Measurements from ENCODE around the gene DST. TPM values are rescaled to one million over a fixed set of nuclear protein-coding genes. Genes with fewer than 3 reads are reported as not detected.

Gene DST
- total and polyA plus RNA-seq, 8 donors = 42.4 to 149 (median 72.4) TPM

- Histone ChIP-seq H3K27me3 (no peaks in the 10 kb centered on the region), H3K4me1 (peaks cover 19 to 61% (median 38%) of the 10 kb centered on the region in 3 donors), H3K27ac (peak overlapping the region in 2 of 4 donors; percentile 68 to 69), H3K9me3 (no peaks in the 10 kb centered on the region), H3K36me3 (peaks cover 0 to 1% (median 0%) of the 10 kb centered on the region in 3 donors), H3K4me3 (no peak overlapping the region)
- ATAC-seq = peak in 2 of 4 donors; percentile 9 to 31
- FAIRE-seq = no peak
- no peak for TF ChIP-seq CTCF (IDR thresholded peaks at IDR 0.05)
- no peak for DNase-seq
- intact Hi-C loops (cut with DNase I) = no loop called here
- WGBS, 2 donors = 54 to 56% methylated on average over 2 of the region's 2 CpGs
Observed at GRCh38 chr6:56521976-56522375, 120.7 kb downstream of the DST start.

- FAIRE-seq = no peak
Observed at GRCh38 chr6:56521454-56521853, 121.2 kb downstream of the DST start.

GRCh38 chr6:56520218-56520617, 122.5 kb downstream of the DST start:
- Histone ChIP-seq H3K27me3 (no peaks in the 10 kb centered on the region), H3K36me3 (peaks cover 0 to 4% (median 0%) of the 10 kb centered on the region in 3 donors), H3K9me3 (no peaks in the 10 kb centered on the region), H3K4me1 (peaks cover 8 to 50% (median 30%) of the 10 kb centered on the region in 3 donors), H3K27ac (no peak overlapping the region), H3K4me3 (no peak overlapping the region)
- no peak for DNase-seq
- intact Hi-C loops (cut with DNase I) = no loop called here
- no peak for TF ChIP-seq CTCF (IDR thresholded peaks at IDR 0.05)
- 97 to 100% methylated on average over 1 of the region's 1 CpG for WGBS, 2 donors
- no peak for ATAC-seq
- no peak for FAIRE-seq

More at GRCh38 chr6:56521454-56521853, 121.2 kb downstream of the DST start:
- Histone ChIP-seq H3K36me3 (peaks cover 0 to 4% (median 0%) of the 10 kb centered on the region in 3 donors), H3K9me3 (no peaks in the 10 kb centered on the region), H3K4me3 (no peak overlapping the region), H3K27me3 (no peaks in the 10 kb centered on the region), H3K4me1 (peaks cover 19 to 57% (median 34%) of the 10 kb centered on the region in 3 donors), H3K27ac (peak overlapping the region in 2 of 4 donors; percentile 68 to 69)
- intact Hi-C loops (cut with DNase I) = no loop called here
- no peak for TF ChIP-seq CTCF (IDR thresholded peaks at IDR 0.05)
- ATAC-seq (peak in 3 of 4 donors; percentile 65 to 73 (median 68)), DNase-seq (no peak)
- WGBS, 2 donors = 34 to 39% methylated on average over 2 of the region's 2 CpGs

- no peaks in the 10 kb centered on the region for H3K9me3 ChIP-seq
- peaks cover 0 to 4% (median 0%) of the 10 kb centered on the region in 3 donors for H3K36me3 ChIP-seq
- H3K4me1 ChIP-seq = peaks cover 4 to 49% (median 27%) of the 10 kb centered on the region in 3 donors
- ATAC-seq (no peak), FAIRE-seq (no peak), DNase-seq (no peak)
- no peak overlapping the region for H3K27ac ChIP-seq
- TF ChIP-seq CTCF (IDR thresholded peaks at IDR 0.05) = no peak
- intact Hi-C loops (cut with DNase I) = no loop called here
- H3K27me3 ChIP-seq = no peaks in the 10 kb centered on the region
- WGBS, 2 donors = 63 to 65% methylated on average over 5 of the region's 5 CpGs
- no peak overlapping the region for H3K4me3 ChIP-seq
Observed at GRCh38 chr6:56518995-56519767, 123.5 kb downstream of the DST start.
